Right lobe of liver (tissue), 6 donors: Measurements from ENCODE around the gene CACNB4. TPM values are rescaled to one million over a fixed set of nuclear protein-coding genes. Genes with fewer than 3 reads are reported as not detected.
"Not testable (repeated sequence)": the region's sequence is repeated elsewhere in the genome, so short reads cannot be mapped to it uniquely, and the experiment has no call there.

Experiments used
- ATAC-seq, 4 donors: fragments of 200-7000 bp; cut with Tn5 transposase; one replicate each; pipeline ENCODE4 v1.9.1; 2020; ENCODE audit warnings: mild to moderate bottlenecking in 4 of 4, moderate library complexity in 4 of 4
- DNase-seq, 3 donors: peaks; one replicate each; pipeline ENCODE4 v3.0.0-alpha.2; 2020
- H3K27ac ChIP-seq, 3 donors: fragments of 200-600 bp; one replicate each; pipeline ENCODE4 v1.8.0; 2022
- H3K27me3 ChIP-seq, 2 donors: fragments of 200-600 bp; one replicate each; pipeline ENCODE4 v1.8.0; 2022
- H3K36me3 ChIP-seq, 4 donors: fragments of 200-600 bp; sonication (generic) in 1 of 4; one replicate each; pipeline versions ENCODE4 v1.5.1 to v1.8.0; 2017 to 2022; ENCODE audit warnings: control low read depth in 1 of 4
- H3K4me1 ChIP-seq, 4 donors: fragments of 200-600 bp; sonication (generic) in 1 of 4; one replicate each; pipeline versions ENCODE4 v1.5.1 to v1.8.0; 2017 to 2022; ENCODE audit warnings: control low read depth in 1 of 4
- H3K4me3 ChIP-seq, 3 donors: fragments of 200-600 bp; one replicate each; pipeline ENCODE4 v1.8.0; 2022
- H3K9me3 ChIP-seq, 4 donors: fragments of 200-600 bp; sonication (generic) in 1 of 4; one replicate each; pipeline versions ENCODE4 v1.5.1 to v1.8.0; 2017 to 2022; ENCODE audit warnings: control low read depth in 1 of 4
- POLR2A ChIP-seq: fragments of 450-650 bp; IDR thresholded peaks from one replicate; pipeline ENCODE4 v1.6.1; 2017; ENCODE audit warnings: antibody characterized with exemption, mild to moderate bottlenecking
- WGBS: methylation state at CpG from one replicate; pipeline ENCODE4 v1.1.6; 2018; ENCODE audit warnings: low coverage, low lambda C conversion rate; ENCODE audit not compliant: insufficient coverage; ENCODE audit errors: missing lambda C conversion rate; 5-methylcytosine and 5-hydroxymethylcytosine counted together
- intact Hi-C, 2 donors: fragments of 100-400 bp; cut with DNase I; formaldehyde crosslinking; loops; one replicate each; pipeline versions ENCODE4 v1.11.2 to v1.14.1; 2022
- total RNA-seq, 6 experiments: library from RNA; depleted of rRNA in 2 of 6; stranded (reverse); fragments of >200 nt in 2 of 6; fragmentation: NEBNext Ultra II Directional in 3 of 6; extraction: Animal tissue kit (Norgen Biotek cat#: 25700) in 3 of 6; gene quantifications; one replicate each; pipeline versions ENCODE4 v1.1.0 to v1.2.4, GENCODE V29; 2016 to 2023
- TF ChIP-seq, protein P1 (sequence below), 4 donors: fragments of 200-600 bp in 3 of 4; fragments of 450-650 bp in 1 of 4; IDR thresholded peaks; one replicate each; pipeline versions ENCODE4 v1.5.1 to v1.8.0; 2016 to 2022; ENCODE audit warnings: antibody characterized with exemption in 4 of 4, mild to moderate bottlenecking in 2 of 4
- donor health status: DM: no; HTN: yes; CAD: no.
- donor health status: DM: no; HTN: no; CAD: no.
- donor health status: DM: no; HTN: no; CAD: no.
- donor health status: DM: no; HTN: yes; CAD: no.
- donor health status: DM: no; HTN: yes; CAD: no.

CACNB4 gene
- total RNA-seq, 6 experiments from 2014 or later = 0.06 to 0.49 (median 0.25) TPM

DNA sequence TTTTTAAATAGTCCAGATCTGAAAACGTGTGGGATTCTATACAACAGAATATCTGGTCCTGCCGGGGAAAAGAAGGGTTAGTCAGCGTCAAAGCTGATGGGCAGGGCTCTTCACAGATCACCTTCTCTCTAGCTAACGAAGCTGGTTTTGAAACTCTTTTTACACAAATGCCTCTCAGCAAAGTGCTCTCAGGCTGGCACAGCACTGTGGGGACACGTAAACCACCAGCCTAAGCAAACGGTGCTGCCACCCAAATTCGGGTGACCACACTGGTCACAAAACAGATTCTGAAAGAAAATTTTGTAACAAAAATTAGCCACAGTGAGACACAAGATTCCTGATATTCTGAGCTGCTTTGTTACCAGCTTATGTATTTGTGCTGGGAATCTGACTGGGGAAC, 217.5 kb downstream of the CACNB4 start:
- H3K36me3 ChIP-seq = no peaks in the 10 kb centered on the region
- no peaks in the 10 kb centered on the region for H3K27me3 ChIP-seq
- no peak overlapping the region for H3K27ac ChIP-seq
- H3K4me3 ChIP-seq = no peak overlapping the region
- TF ChIP-seq, protein P1, sequence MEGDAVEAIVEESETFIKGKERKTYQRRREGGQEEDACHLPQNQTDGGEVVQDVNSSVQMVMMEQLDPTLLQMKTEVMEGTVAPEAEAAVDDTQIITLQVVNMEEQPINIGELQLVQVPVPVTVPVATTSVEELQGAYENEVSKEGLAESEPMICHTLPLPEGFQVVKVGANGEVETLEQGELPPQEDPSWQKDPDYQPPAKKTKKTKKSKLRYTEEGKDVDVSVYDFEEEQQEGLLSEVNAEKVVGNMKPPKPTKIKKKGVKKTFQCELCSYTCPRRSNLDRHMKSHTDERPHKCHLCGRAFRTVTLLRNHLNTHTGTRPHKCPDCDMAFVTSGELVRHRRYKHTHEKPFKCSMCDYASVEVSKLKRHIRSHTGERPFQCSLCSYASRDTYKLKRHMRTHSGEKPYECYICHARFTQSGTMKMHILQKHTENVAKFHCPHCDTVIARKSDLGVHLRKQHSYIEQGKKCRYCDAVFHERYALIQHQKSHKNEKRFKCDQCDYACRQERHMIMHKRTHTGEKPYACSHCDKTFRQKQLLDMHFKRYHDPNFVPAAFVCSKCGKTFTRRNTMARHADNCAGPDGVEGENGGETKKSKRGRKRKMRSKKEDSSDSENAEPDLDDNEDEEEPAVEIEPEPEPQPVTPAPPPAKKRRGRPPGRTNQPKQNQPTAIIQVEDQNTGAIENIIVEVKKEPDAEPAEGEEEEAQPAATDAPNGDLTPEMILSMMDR (IDR thresholded peaks at IDR 0.05) = no peak
- TF ChIP-seq POLR2A = no peak
- H3K9me3 ChIP-seq = no peaks in the 10 kb centered on the region
- ATAC-seq (no peak), DNase-seq (no peak)
- WGBS = 70% methylated on average over 6 of the region's 7 CpGs
- intact Hi-C loops = no loop called here
- H3K4me1 ChIP-seq = no peaks in the 10 kb centered on the region

- no peak for TF ChIP-seq POLR2A
- TF ChIP-seq, protein P1 (IDR thresholded peaks at IDR 0.05) = no peak
- H3K27ac ChIP-seq = no peak overlapping the region
- H3K27me3 ChIP-seq = no peaks in the 10 kb centered on the region
- ATAC-seq (no peak), DNase-seq (no peak)
- intact Hi-C loops = no loop called here
- H3K4me3 ChIP-seq = no peak overlapping the region
- H3K36me3 ChIP-seq = no peaks in the 10 kb centered on the region
- no peaks in the 10 kb centered on the region for H3K9me3 ChIP-seq
- WGBS = 90% methylated on average over 4 of the region's 4 CpGs
- no peaks in the 10 kb centered on the region for H3K4me1 ChIP-seq
Observed at GRCh38 chr2:151880586-151880985, 218.3 kb downstream of the CACNB4 start.

DNA sequence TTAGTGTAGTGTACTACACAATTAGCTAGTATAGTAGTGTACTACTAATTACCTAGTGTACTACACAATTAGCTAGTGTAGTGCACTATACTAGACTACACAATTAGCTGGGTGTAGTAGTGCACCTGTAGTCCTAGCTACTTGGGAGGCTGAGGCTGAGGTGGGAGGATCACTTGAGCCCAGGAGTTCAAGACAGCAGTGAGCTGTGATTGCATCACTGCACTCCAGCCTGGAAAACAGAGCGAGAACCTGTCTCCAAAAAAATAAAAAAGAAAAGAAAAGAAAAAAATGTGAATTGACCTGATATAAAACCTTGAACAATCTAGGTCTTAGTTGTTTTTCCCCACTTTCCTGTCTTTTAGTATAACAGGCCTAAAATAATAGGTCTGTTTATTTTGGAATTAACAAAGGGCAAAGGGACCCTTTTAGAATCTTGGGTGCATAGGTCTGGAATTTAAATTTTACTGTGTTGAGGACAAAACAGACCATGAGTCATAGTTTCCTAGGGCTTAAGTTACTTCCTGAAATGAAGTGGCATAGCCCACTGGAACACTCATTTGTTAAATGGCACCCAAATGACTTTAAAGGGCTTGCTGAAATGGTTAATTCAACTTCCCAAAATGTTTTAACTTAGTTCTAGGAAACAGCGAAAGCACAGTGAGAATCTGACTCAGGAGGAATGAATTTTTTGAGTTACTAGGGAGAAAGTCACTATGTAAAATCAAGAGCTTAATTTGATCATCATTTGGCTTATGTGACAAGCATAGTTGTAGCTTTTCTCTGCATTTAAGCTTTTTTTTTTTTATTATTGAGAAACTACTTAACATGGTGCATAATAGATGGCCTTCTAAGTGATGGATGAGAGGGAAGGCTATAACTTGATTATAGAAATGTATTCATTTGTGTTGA, 219.9 kb downstream of the CACNB4 start:
- H3K4me1 ChIP-seq = no peaks in the 10 kb centered on the region
- no peaks in the 10 kb centered on the region for H3K36me3 ChIP-seq
- no peaks in the 10 kb centered on the region for H3K9me3 ChIP-seq
- H3K27me3 ChIP-seq = no peaks in the 10 kb centered on the region
- TF ChIP-seq POLR2A = no peak
- peak in 2 of 4 donors; percentile 11 to 43 for ATAC-seq
- WGBS = 66% methylated on average over 2 of the region's 2 CpGs
- no peak overlapping the region for H3K4me3 ChIP-seq
- DNase-seq = no peak
- intact Hi-C loops = no loop called here
- H3K27ac ChIP-seq = no peak overlapping the region

- DNase-seq (no peak), ATAC-seq (no peak)
- Histone ChIP-seq H3K27me3 (no peaks in the 10 kb centered on the region), H3K4me3 (no peak overlapping the region), H3K27ac (no peak overlapping the region), H3K36me3 (no peaks in the 10 kb centered on the region), H3K9me3 (no peaks in the 10 kb centered on the region), H3K4me1 (no peaks in the 10 kb centered on the region)
- no peak for TF ChIP-seq POLR2A
- TF ChIP-seq, protein P1 (IDR thresholded peaks at IDR 0.05) = no peak
- intact Hi-C loops = no loop called here
Observed at GRCh38 chr2:151878204-151878603, 220.6 kb downstream of the CACNB4 start.

DNA sequence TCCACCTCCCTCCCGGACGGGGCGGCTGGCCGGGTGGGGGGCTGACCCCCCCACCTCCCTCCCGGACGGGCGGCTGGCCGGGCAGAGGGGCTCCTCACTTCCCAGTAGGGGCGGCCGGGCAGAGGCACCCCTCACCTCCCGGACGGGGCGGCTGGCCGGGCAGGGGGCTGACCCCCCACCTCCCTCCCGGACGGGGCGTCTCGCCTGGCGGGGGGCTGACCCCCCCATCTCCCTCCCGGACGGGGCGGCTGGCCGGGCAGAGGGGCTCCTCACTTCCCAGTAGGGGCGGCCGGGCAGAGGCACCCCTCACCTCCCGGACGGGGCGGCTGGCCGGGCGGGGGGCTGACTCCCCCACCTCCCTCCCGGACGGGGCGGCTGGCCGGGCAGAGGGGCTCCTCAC, 223.2 kb downstream of the CACNB4 start:
- DNase-seq, H3K27ac ChIP-seq, H3K4me1 ChIP-seq, H3K9me3 ChIP-seq, intact Hi-C loops, ATAC-seq, H3K4me3 ChIP-seq, H3K27me3 ChIP-seq, H3K36me3 ChIP-seq: not testable (repeated sequence)
- WGBS = no CpG with 5 or more reads among the region's 34 CpGs
